Osteocyte (in vitro differentiated cells): Measurements from ENCODE around the gene ALX4. TPM values are rescaled to one million over a fixed set of nuclear protein-coding genes. Genes with fewer than 3 reads are reported as not detected.

Experiments
- DNase-seq: peaks from one replicate; pipeline ENCODE4 v3.0.0; 2021; ENCODE audit warnings: mixed read lengths; ENCODE audit not compliant: unreplicated experiment; ENCODE audit errors: extremely low spot score
- H3K27ac Mint-ChIP-seq: one replicate; pipeline ENCODE4 v1.8.0; 2021; ENCODE audit warnings: mild to moderate bottlenecking, mixed read lengths; ENCODE audit not compliant: unreplicated experiment
- H3K27me3 Mint-ChIP-seq: one replicate; pipeline ENCODE4 v1.8.0; 2021; ENCODE audit warnings: mixed read lengths; ENCODE audit not compliant: unreplicated experiment
- H3K36me3 Mint-ChIP-seq: one replicate; pipeline ENCODE4 v1.8.0; 2021; ENCODE audit warnings: mixed read lengths; ENCODE audit not compliant: unreplicated experiment
- H3K4me1 Mint-ChIP-seq: one replicate; pipeline ENCODE4 v1.8.0; 2021; ENCODE audit warnings: mixed read lengths; ENCODE audit not compliant: unreplicated experiment
- H3K4me3 Mint-ChIP-seq: one replicate; pipeline ENCODE4 v1.8.0; 2021; ENCODE audit warnings: mild to moderate bottlenecking, moderate library complexity, mixed read lengths; ENCODE audit not compliant: unreplicated experiment
- H3K9me3 Mint-ChIP-seq: one replicate; pipeline ENCODE4 v1.8.0; 2021; ENCODE audit warnings: mixed read lengths; ENCODE audit not compliant: unreplicated experiment
- CTCF ChIP-seq: fragments of 200-600 bp; sonication (generic); IDR thresholded peaks from 2 replicates; pipeline ENCODE4 v1.5.0; 2021; ENCODE audit warnings: antibody characterized with exemption, mild to moderate bottlenecking, moderate library complexity
- total RNA-seq: library from RNA; stranded (reverse); gene quantifications from 2 replicates; pipeline ENCODE4 v1.2.1, GENCODE V29; 2021

The ALX4 gene
- total RNA-seq, 1 donor from 2014 or later: not detected

DNA sequence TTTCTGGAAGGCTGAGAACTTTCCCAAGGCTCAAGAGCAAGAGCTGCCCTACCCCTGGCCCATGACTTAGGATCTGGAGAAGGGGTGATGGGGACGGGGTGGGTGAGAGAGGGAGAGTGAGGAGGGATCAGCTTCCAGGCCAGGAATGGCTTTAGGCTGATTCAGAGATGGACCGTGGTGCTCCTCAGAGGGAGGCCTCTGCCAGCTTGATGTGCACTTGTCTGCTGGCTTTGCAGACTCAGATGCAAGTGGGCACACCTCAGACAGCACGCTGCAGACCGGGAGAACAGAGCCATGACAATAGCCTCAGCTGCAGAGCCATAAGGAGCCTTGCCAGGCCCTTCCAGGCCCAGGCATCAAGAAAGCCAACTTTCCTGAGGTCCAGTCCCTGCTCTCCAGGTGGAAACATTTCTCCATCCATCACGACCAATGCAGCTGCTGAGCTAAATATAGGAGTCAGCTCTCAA lies 41.3 kb downstream of the ALX4 start:
- H3K4me1 Mint-ChIP-seq: peaks cover 21% of the 10 kb centered on the region
- no peak overlapping the region for H3K4me3 Mint-ChIP-seq
- no peak for DNase-seq
- H3K9me3 Mint-ChIP-seq: no peaks in the 10 kb centered on the region
- H3K27ac Mint-ChIP-seq: no peak overlapping the region
- H3K27me3 Mint-ChIP-seq: no peaks in the 10 kb centered on the region
- H3K36me3 Mint-ChIP-seq: no peaks in the 10 kb centered on the region
- TF ChIP-seq CTCF: no peak

GRCh38 chr11:44267750-44268613 lies 42.0 kb downstream of the ALX4 start:
- no peak overlapping the region for H3K4me3 Mint-ChIP-seq
- H3K9me3 Mint-ChIP-seq: no peaks in the 10 kb centered on the region
- no peak for DNase-seq
- no peak for TF ChIP-seq CTCF
- H3K27ac Mint-ChIP-seq: no peak overlapping the region
- H3K27me3 Mint-ChIP-seq: no peaks in the 10 kb centered on the region
- no peaks in the 10 kb centered on the region for H3K36me3 Mint-ChIP-seq
- peaks cover 21% of the 10 kb centered on the region for H3K4me1 Mint-ChIP-seq

GRCh38 chr11:44267006-44267749 lies 42.8 kb downstream of the ALX4 start:
- H3K27ac Mint-ChIP-seq: no peak overlapping the region
- DNase-seq: no peak
- no peak for TF ChIP-seq CTCF
- no peaks in the 10 kb centered on the region for H3K36me3 Mint-ChIP-seq
- no peaks in the 10 kb centered on the region for H3K27me3 Mint-ChIP-seq
- H3K4me1 Mint-ChIP-seq: peaks cover 21% of the 10 kb centered on the region
- H3K4me3 Mint-ChIP-seq: no peak overlapping the region
- no peaks in the 10 kb centered on the region for H3K9me3 Mint-ChIP-seq

- Mint-ChIP-seq H3K9me3 (no peaks in the 10 kb centered on the region), H3K27me3 (no peaks in the 10 kb centered on the region), H3K4me1 (peaks cover 21% of the 10 kb centered on the region), H3K4me3 (no peak overlapping the region), H3K27ac (no peak overlapping the region), H3K36me3 (no peaks in the 10 kb centered on the region)
- no peak for DNase-seq
- no peak for TF ChIP-seq CTCF
These were observed 43.7 kb downstream of the ALX4 start for GRCh38 chr11:44266056-44266780.
